Measurements from ENCODE around the gene NFX1.

DNA sequence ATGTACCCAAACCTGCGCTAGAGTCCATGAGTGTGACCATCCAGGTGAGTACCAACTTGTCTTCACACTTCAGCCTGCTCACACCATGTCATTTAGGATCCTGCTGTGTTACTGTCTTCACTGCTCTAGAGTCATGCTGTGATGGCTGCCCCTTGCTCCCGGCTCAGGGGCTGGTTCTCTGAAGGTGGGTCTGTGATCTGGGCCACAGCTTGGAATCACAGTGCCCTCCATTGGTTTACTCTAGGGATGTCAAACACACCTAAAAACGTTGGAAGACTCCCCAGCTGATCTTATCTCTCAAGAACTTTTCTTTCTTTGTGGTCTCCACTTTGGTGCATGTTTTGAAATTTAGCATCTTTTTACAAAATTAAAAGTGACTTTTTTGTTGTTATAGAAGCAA, 53.8 kb downstream of the NFX1 start:
- TF ChIP-seq, protein P1, sequence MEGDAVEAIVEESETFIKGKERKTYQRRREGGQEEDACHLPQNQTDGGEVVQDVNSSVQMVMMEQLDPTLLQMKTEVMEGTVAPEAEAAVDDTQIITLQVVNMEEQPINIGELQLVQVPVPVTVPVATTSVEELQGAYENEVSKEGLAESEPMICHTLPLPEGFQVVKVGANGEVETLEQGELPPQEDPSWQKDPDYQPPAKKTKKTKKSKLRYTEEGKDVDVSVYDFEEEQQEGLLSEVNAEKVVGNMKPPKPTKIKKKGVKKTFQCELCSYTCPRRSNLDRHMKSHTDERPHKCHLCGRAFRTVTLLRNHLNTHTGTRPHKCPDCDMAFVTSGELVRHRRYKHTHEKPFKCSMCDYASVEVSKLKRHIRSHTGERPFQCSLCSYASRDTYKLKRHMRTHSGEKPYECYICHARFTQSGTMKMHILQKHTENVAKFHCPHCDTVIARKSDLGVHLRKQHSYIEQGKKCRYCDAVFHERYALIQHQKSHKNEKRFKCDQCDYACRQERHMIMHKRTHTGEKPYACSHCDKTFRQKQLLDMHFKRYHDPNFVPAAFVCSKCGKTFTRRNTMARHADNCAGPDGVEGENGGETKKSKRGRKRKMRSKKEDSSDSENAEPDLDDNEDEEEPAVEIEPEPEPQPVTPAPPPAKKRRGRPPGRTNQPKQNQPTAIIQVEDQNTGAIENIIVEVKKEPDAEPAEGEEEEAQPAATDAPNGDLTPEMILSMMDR (IDR thresholded peaks at IDR 0.05): no peak
- no peak for TF ChIP-seq POLR2A (IDR thresholded peaks at IDR 0.05; ENCODE audit: low read depth)

Data from esophagus muscularis mucosa (tissue), 3 donors.